ENCODE results near the gene ACY1.

ACY1 gene

DNA sequence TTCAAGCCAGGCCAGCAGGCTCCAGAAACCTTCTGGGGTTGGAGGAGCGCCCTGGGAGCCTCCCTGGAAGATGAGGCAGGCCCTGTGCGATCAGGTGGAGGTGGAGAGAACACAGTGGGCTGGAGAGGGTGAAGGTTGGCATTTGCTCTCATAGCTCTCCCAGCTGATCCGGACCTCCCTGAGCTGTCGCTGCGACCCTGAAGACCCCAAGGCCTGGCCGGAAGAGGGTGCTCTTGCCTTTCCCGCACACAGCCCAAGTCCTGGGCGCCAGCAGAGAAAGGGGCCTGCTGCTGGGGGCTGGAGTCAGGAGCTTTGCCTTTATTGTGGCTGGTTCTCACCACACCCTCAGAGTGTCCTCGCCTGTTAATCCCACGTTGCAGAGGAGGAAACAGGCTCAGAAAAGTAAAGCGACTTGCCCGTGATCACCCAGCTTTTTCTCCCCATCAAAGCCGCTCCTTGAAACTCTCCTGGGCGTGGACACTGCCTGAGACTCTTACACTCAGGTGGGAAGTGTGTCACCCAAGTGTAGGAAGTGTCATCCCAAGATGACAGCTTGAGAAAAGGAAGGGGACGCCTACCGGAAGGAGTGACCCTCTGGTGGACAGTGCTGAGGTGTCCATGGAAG lies 20.9 kb downstream of the ACY1 start:
- peak in 47 of 56 donors; percentile 18 to 80 (median 55) for DNase-seq

- DNase-seq: peak in 3 of 56 donors; percentile 24 to 49 (median 39)
Measured at GRCh38 chr3:52004906-52005395, 21.6 kb downstream of the ACY1 start.

DNA sequence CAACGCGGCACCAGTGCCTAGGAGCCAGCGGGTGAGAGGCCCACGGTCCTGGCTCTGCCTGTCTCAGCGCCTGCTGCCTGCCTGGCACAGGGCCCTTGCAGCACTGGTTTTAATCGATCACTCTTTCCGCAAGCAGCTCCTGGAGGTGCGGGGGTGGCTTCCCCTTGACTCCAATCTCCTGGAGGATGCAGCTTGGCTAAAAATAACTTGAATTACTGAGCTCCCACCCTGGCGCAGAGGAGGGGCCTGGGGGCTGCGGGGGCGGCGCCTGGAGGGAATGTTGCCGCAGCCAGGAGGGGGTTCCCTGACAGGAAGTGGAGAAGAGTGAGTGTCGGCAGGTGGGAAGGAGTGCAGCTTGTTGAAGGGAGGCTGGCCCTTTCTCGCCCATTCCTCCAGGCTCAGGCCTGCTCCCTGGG lies 22.2 kb downstream of the ACY1 start:
- peak in 41 of 56 donors; percentile 17 to 87 (median 55) for DNase-seq

DNA sequence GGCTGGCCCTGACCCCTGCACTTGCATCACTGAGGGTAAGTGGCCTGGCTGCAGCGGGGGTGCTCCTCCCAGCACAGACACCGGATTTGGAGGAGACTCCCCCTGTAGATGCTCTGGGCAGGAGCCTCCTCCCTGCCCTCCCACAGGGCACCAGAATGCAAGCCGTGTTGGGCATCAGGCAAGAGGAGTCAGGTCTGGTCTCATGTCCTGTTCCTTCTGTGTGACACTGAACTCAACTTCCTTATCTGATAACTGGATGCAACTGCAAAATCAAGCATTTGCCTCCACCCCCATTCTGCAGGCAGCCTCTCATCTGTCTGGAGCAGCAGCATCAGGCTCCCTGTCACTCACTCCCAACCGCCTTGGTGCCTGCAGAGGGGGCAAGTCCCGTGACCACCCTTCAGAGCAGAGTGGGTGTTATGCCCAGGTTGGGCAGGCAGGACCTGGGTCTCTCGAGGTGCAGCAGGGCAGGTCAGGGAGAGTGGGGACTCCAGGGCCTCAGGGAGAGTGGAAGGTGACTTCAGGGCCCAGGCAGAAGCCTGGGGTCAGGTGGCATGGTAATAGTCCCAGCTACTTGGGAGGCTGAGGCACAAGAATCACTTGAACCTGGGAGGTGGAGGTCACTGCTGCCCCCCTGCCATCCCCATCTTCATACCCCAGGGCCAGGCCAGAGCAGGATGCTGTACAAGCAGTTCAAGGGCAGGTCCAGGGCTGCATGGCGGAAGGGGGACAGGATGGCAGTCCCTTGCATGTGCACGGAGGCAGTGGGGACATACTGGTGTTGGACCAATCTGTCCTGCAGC lies 22.9 kb downstream of the ACY1 start:
- DNase-seq: peak in 11 of 56 donors; percentile 16 to 59 (median 35)

GRCh38 chr3:52006820-52007133 lies 23.4 kb downstream of the ACY1 start:
- no peak for DNase-seq

DNA sequence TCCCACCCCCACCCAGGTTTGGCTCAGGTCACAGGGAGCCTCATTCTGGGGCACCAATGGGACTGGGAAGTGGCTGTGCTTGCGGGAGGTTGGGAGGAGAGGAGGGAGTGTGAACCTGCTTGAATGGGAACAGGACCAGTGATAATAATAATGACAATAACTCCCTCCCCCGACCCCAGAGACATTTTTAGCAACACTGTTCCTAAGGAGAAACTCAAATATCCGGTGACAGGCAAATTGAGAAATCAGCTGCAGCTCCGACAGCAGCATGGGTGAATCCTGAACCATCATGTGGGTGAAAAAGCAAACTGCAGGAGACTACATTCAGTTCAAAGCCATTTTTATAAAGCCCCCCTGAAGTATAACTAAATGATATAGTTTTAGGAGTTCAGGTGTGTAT lies 24.0 kb downstream of the ACY1 start:
- DNase-seq: peak in 8 of 56 donors; percentile 10 to 46 (median 33)

DNA sequence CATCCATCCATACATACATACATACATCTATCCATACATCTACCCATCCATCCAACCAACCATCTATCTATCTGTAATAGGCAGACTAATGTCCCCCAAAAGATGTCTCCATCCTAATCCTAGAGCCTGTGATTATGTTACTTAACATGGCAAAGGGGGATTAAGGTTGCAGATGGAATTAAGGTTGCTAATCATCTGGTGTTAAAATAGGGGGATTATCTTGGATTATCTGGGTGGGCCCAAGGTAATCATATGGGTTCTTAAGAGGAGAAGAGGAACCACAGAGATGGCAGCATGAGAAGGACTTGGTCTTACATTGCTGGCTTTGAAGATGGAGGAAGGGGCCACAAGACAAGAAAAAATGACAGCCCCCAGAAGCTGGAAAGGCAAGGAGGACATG lies 27.1 kb downstream of the ACY1 start:
- no peak for DNase-seq

DNA sequence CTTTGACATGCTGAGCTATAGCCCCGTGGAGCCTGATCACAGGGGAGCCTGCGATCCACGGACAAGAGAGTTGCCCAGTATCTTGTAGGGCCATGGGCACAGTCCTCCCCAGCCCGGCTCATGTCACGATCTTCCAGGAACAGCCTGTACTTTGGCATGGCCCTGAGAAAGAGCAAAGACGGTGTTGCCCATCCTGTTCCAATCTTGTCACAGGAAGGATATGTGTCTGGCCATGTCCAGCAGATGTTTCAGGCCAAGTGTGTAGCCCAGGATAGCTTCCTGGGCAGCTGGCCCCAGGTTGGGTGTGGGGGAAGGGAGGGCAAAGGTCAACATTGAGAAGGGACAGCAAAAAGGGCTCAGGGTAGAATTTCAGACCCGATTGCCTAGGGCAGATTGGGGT lies 29.4 kb downstream of the ACY1 start:
- no peak for DNase-seq

DNA sequence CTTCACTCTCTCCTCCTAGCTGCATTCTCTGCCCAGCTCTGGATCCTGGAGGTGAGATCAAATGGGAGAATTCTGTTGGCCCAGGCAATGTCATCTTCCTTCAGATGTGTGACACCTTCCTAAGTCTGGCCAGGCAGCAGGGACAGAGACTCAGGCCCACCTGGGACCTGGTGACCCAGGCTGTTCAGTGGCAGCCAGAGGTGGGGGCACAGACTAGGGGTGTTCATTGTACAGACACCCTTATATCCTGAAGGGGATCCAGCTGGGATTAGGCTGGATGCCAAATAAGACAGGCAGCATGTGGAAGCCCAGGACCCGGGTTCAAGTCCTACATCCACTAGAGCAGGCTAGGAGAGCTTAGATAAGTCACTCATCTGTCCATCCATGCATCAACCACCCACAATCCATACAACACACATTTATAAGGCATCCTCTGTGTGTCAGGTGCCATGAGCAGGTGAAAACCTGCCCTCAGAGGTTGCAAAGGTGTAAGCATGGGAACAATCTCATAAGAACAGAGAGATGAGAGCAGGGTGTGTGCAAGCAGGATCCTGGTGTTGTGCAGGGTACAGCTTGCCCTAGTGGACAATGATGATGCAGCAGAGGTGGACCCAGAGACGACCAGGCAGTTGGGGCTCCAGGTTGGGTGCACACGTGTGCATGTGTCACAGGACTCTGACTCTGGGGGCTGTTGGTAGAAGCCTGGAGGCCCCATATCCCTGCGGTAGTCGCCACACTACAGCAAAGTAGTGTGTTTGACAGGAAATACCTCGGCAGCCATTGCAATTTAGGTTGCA lies 30.7 kb downstream of the ACY1 start:
- DNase-seq: no peak

- peak in 7 of 56 donors; percentile 12 to 40 (median 27) for DNase-seq
Measured at GRCh38 chr3:52014613-52015012, 31.3 kb downstream of the ACY1 start.

DNA sequence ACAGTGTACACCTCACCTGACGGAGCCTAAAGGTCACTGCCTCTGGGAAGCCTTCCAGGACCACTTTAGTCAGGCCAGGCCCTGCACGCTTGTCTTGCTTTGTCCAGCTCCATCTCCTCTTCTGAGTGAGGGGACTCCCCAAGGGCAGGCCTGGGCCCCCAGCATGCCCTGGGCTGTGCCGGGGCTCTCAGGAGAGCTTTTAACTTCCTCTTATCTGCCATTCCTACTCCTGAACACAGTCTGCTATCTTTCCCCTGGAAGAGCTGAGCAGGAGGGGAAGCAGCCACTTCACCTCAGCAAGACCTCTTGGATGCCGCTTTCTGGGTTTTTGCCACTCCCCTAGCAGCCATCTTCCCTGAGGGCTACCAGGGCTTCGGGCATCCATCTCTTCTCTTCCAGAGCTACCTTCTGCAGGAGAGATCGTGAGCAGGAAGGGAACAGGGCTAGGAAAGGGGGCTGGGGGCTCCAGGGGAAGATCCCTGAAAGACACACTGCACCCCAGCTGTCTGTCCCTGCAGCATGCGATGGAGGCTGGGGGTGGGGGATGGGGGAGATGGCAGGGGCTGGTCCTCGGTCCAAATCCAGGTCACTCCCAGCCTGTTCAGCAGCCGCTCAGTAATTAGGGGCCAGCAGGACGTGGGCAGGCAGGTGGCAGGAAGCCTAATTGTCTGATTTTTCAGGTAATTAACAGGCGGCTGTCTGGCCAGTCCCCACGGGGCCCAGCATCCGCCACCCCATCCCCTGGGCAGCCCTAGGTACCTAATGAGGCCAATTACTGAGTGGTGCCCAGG lies 32.3 kb downstream of the ACY1 start:
- no peak for DNase-seq

DNA sequence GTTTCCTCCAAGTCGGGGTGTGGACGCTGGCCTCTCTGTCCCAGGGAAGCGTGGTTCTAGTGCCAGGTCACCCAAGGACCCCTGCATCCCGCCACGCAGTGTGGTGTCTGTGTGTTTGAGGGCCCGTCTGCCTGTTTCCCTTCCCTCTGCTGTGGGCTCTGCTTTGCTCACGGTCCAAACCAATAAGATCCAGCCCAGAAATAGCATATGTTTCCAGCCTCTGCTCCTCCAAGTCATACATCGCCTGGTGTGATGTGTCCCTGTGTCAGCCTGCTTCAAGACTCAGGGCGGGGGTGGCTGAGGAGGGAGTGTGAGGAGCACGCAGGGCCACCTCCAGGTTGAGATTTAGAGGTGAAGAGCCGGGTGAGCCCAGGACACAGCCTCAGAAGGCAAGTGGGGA lies 34.3 kb downstream of the ACY1 start:
- DNase-seq: peak in 3 of 56 donors; percentile 22 to 31 (median 22)

GRCh38 chr3:52018319-52019000 lies 35.1 kb downstream of the ACY1 start:
- no peak for DNase-seq

- DNase-seq: peak in 3 of 56 donors; percentile 18 to 40 (median 35)
Measured at GRCh38 chr3:52019352-52020080, 36.2 kb downstream of the ACY1 start.

DNA sequence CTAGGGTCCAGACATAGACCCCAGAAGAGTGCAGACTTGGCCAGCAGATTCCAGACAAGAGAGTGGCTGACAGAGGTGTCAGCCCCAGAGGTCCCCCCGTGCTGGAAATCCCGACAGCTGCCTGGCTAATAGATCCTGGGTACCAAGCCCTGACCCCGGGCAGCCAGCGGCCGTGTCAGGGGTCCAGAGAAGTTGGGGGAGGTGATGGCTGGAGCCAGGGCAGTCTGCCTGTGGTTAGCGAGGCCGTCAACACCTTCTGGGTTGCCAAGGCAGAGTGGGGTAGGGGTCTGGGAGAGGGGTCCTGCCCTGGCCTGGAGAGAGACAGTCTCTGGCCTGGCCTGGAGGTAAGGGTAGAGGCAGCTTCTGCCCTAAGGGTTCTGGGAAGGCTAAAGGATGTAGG lies 37.5 kb downstream of the ACY1 start:
- no peak for DNase-seq

- peak in 3 of 56 donors; percentile 25 to 65 (median 31) for DNase-seq
Measured at GRCh38 chr3:52021489-52022268, 38.3 kb downstream of the ACY1 start.

- DNase-seq: peak in 12 of 56 donors; percentile 12 to 74 (median 43)
Measured at GRCh38 chr3:52022323-52023100, 39.2 kb downstream of the ACY1 start.
